HepG2 (cell line): ENCODE measurements around the gene SLC19A1. TPM values are rescaled to one million over a fixed set of nuclear protein-coding genes. Genes with fewer than 3 reads are reported as not detected.

Experiments used
- ATAC-seq: fragments of 200-7000 bp; cut with Tn5 transposase; 3 replicates; pipeline ENCODE4 v1.9.1; 2020; ENCODE audit warnings: mild to moderate bottlenecking, moderate library complexity
- BruUV-seq: library from RNA; stranded (reverse); fragments of 400-500 nt; replicated peaks from 2 replicates; lab custom pipeline; 2021; lab: Mats Ljungman, UMichigan
- CTCF ChIA-PET: fragments of 300-600 bp; formaldehyde crosslinking; extraction: SDS; loops from one replicate; lab custom pipeline; 2021; ENCODE audit warnings: low total read pairs, inconsistent platforms, low intra/inter-chr PET ratio; lab: Yijun Ruan, JAX
- POLR2A ChIA-PET: fragments of 350-600 bp; sonication (Branson Sonifier 250); formaldehyde crosslinking; loops from one replicate; lab custom pipeline; 2020; ENCODE audit warnings: antibody characterized with exemption, inconsistent platforms; lab: Yijun Ruan, JAX
- DNase-seq: peaks from one replicate; pipeline ENCODE4 v3.0.0-alpha.2; 2015; ENCODE audit warnings: low spot score
- FAIRE-seq: peaks from 3 replicates; lab custom pipeline; 2011; peaks lifted over from hg19 to GRCh38; lab: Jason Lieb, UNC
- H2AFZ ChIP-seq: one replicate; pipeline ENCODE4 v1.6.1; 2011; ENCODE audit warnings: low read length, inconsistent platforms
- H3K27ac ChIP-seq: fragments of 300-600 bp; 3 replicates; pipeline ENCODE4 v1.8.0; 2011; ENCODE audit warnings: mixed run types, mild to moderate bottlenecking, mixed read lengths, low read length, inconsistent platforms; ENCODE audit not compliant: insufficient read depth; ENCODE audit errors: extremely low read length
- H3K27me3 ChIP-seq, 2 experiments: fragments of 200-600 bp in 1 of 2; 2 replicates in 1 of 2; 3 replicates in 1 of 2; pipeline versions ENCODE4 v1.6.0 to v1.8.0; 2011; ENCODE audit warnings: low read length in 2 of 2, mild to moderate bottlenecking in 2 of 2, moderate library complexity in 2 of 2, inconsistent platforms in 1 of 2; ENCODE audit not compliant: insufficient read depth in 2 of 2, control insufficient read depth in 1 of 2
- H3K36me3 ChIP-seq, 2 experiments: fragments of 200-600 bp in 1 of 2; replicated peaks in 1 of 2; 2 replicates in 1 of 2; 3 replicates in 1 of 2; pipeline versions ENCODE4 v1.5.1 to v1.8.0; 2011; ENCODE audit warnings: low read length in 2 of 2, inconsistent platforms in 1 of 2; ENCODE audit not compliant: insufficient read depth in 2 of 2, control insufficient read depth in 1 of 2
- H3K4me1 ChIP-seq: 2 replicates; pipeline ENCODE4 v1.5.1; 2012; ENCODE audit warnings: low read length, inconsistent platforms; ENCODE audit not compliant: insufficient read depth
- H3K4me2 ChIP-seq: 2 replicates; pipeline ENCODE4 v1.6.0; 2011; ENCODE audit warnings: low read depth, low read length, inconsistent platforms
- H3K4me3 ChIP-seq, 3 experiments: fragments of 200-600 bp in 1 of 3; sonication (generic), shearing (Covaris generic) in 1 of 3; replicated peaks in 1 of 3; 2 replicates each; pipeline ENCODE4 v1.5.1; 2011 to 2016; ENCODE audit warnings: low read length in 3 of 3, inconsistent platforms in 2 of 3, low read depth in 2 of 3, mild to moderate bottlenecking in 2 of 3, control low read depth in 1 of 3, mixed read lengths in 1 of 3; ENCODE audit not compliant: insufficient read depth in 1 of 3
- H3K79me2 ChIP-seq: one replicate; pipeline ENCODE4 v1.6.1; 2011; ENCODE audit warnings: low read length, inconsistent platforms; ENCODE audit not compliant: insufficient read depth
- H3K9ac ChIP-seq: 2 replicates; pipeline ENCODE4 v1.6.0; 2011; ENCODE audit warnings: mild to moderate bottlenecking, low read depth, low read length, inconsistent platforms; ENCODE audit not compliant: insufficient read depth
- H3K9me3 ChIP-seq: 2 replicates; pipeline ENCODE4 v1.5.1; 2012; ENCODE audit warnings: mild to moderate bottlenecking, low read length
- H4K20me1 ChIP-seq: 2 replicates; pipeline ENCODE4 v1.6.0; 2011; ENCODE audit warnings: inconsistent platforms, mild to moderate bottlenecking, low read length, moderate library complexity; ENCODE audit not compliant: insufficient read depth
- CENPT ChIP-seq: sonication (generic); formaldehyde crosslinking; IDR thresholded peaks from 2 replicates; pipeline ENCODE4 v1.8.0; 2022; ENCODE audit warnings: low read depth, mild to moderate bottlenecking, moderate library complexity, missing genetic modification reagents
- DNMT1 ChIP-seq: sonication (generic); formaldehyde crosslinking; IDR thresholded peaks from 2 replicates; pipeline ENCODE4 v1.5.1; 2020; ENCODE audit warnings: mild to moderate bottlenecking, missing genetic modification reagents
- EZH2 ChIP-seq: conservative IDR thresholded peaks from 2 replicates; pipeline ENCODE4 v1.6.1; 2012; ENCODE audit warnings: mild to moderate bottlenecking, low read depth, low read length, moderate library complexity
- IRF2 ChIP-seq: IDR thresholded peaks from 2 replicates; pipeline ENCODE4 v1.6.1; 2018; ENCODE audit warnings: missing genetic modification reagents, missing compliant biosample characterization
- LCORL ChIP-seq, 2 experiments: fragments of 450-650 bp in 1 of 2; sonication (generic) in 1 of 2; formaldehyde crosslinking in 1 of 2; IDR thresholded peaks; 2 replicates each; pipeline versions ENCODE4 v1.5.0 to v1.6.1; 2017 to 2020; ENCODE audit warnings: antibody characterized with exemption in 1 of 2, missing genetic modification reagents in 1 of 2
- ZHX1 ChIP-seq: sonication (generic); formaldehyde crosslinking; IDR thresholded peaks from 2 replicates; pipeline ENCODE4 v1.8.1; 2022; ENCODE audit warnings: low read depth, mild to moderate bottlenecking, missing genetic modification reagents
- ZKSCAN1 ChIP-seq: fragments of 150-350 bp; IDR thresholded peaks from 2 replicates; pipeline ENCODE4 v1.6.1; 2014; ENCODE audit warnings: low read length
- ZNF101 ChIP-seq: sonication (generic); formaldehyde crosslinking; IDR thresholded peaks from 2 replicates; pipeline ENCODE4 v1.4.0; 2020; ENCODE audit warnings: mild to moderate bottlenecking, low read depth, missing genetic modification reagents, borderline replicate concordance
- ZNF256 ChIP-seq: sonication (generic); formaldehyde crosslinking; conservative IDR thresholded peaks from 2 replicates; pipeline ENCODE4 v1.4.0; 2020; ENCODE audit warnings: missing genetic modification reagents
- ZNF570 ChIP-seq: sonication (generic); formaldehyde crosslinking; IDR thresholded peaks from 2 replicates; pipeline ENCODE4 v1.4.0; 2020; ENCODE audit warnings: mild to moderate bottlenecking, missing genetic modification reagents, borderline replicate concordance
- ZNF605 ChIP-seq: sonication (generic); formaldehyde crosslinking; IDR thresholded peaks from 2 replicates; pipeline ENCODE4 v1.8.0; 2022; ENCODE audit warnings: mild to moderate bottlenecking, missing genetic modification reagents
- WGBS: methylation state at CpG from one replicate; pipeline ENCODE4 v1.1.6; 2017; ENCODE audit warnings: low lambda C conversion rate; 5-methylcytosine and 5-hydroxymethylcytosine counted together
- in situ Hi-C: cut with HindIII; loops from 2 replicates; pipeline ENCODE4 v1.10.0; 2017; ENCODE audit warnings: low pct_unique_long_range_greater_than_20kb; ENCODE audit not compliant: extremely low pct_ligation_motif_present
- intact Hi-C: fragments of 100-400 bp; cut with micrococcal nuclease; formaldehyde crosslinking; loops from one replicate; pipeline ENCODE4 v1.10.0; 2022; ENCODE audit not compliant: unreplicated experiment
- polyA plus RNA-seq, 8 experiments: library from polyadenylated mRNA; depleted of rRNA in 3 of 8; stranded (reverse) in 7 of 8; unstranded in 1 of 8; fragments of >200 nt; fragmentation: Illumina TruSeq in 4 of 8; extraction: Trizol in 4 of 8; gene quantifications; 2 replicates each; pipeline versions ENCODE4 v1.2.1 to v1.2.3, GENCODE V29; 2011 to 2016; ENCODE audit warnings: low read depth in 4 of 8, missing spikeins in 1 of 8, mixed read lengths in 1 of 8; ENCODE audit not compliant: insufficient read depth in 1 of 8
- total RNA-seq, 5 experiments: library from RNA; depleted of rRNA; stranded (reverse); fragments of >200 nt; fragmentation: Illumina TruSeq; extraction: Trizol; gene quantifications; 2 replicates each; pipeline ENCODE4 v1.2.3, GENCODE V29; 2016; ENCODE audit warnings: low read depth in 1 of 5
- TF ChIP-seq, protein P1 (sequence below): sonication (generic); formaldehyde crosslinking; conservative IDR thresholded peaks from 2 replicates; pipeline ENCODE4 v1.8.1; 2023; ENCODE audit warnings: missing genetic modification reagents

The SLC19A1 gene
- total and polyA plus RNA-seq, 2 of the 13 experiments (the other 11 are each of a cell fraction or from before 2014, with no cell fraction given): 21.8 to 23.0 TPM

- 87% methylated on average over 34 of the region's 53 CpGs for WGBS
- POLR2A ChIA-PET: no interaction called here
- Histone ChIP-seq H3K9ac (no peak overlapping the region), H3K4me2 (no peak overlapping the region), H3K27ac (no peak overlapping the region), H4K20me1 (no peaks in the 10 kb centered on the region), H3K9me3 (peaks cover 9% of the 10 kb centered on the region), H3K79me2 (no peaks in the 10 kb centered on the region), H3K27me3 (peaks cover 0 to 2% of the 10 kb centered on the region in 2 experiments; a peak in 1 of 5 replicates), H3K4me1 (no peaks in the 10 kb centered on the region), H2AFZ (no peak overlapping the region), H3K36me3 (no peaks in the 10 kb centered on the region), H3K4me3 (no peak overlapping the region)
- in situ Hi-C loops: no loop called here
- BruUV-seq: no TSS peak
- no peak for DNase-seq
- CTCF ChIA-PET: no interaction called here
- no peak for TF ChIP-seq ZKSCAN1
- TF ChIP-seq LCORL (IDR thresholded peaks at IDR 0.05): peak; percentile 19; the same call in 1 of the 2 replicates
- TF ChIP-seq LCORL (CRISPR knock-in tag; IDR thresholded peaks at IDR 0.05): no peak
- intact Hi-C loops: no loop called here
- peak; percentile 52 for FAIRE-seq
- ATAC-seq: peak; percentile 32; the same call in 2 of the 3 replicates
Observed at GRCh38 chr21:45590726-45591618, 48.7 kb upstream of the SLC19A1 start.

DNA sequence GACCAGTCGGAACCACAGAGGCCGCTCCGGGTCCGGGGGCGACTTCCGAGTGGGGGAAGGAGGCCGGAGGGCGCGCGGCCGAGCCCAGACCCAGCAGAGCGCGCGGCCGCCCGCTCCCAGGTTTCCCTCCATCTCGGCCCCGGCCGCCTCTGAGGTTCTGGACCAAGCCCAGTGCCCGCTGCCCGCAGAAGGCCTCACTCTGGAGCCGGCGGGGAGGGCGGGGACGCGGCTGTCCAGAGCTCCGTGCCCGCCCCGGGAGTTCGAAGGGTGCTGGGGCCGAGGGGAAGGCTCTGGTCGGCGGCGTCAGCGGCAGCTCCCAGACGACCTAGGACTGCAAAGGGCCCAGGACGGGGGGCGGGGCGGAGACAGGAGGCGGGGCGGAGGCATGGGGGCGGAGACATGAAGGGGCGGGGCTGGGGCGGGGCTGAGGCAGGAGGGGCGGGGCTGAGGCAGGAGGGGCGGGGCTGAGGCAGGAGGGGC is 48.0 kb upstream of the SLC19A1 start:
- 72% methylated on average over 25 of the region's 46 CpGs for WGBS
- H3K79me2 ChIP-seq: no peaks in the 10 kb centered on the region
- FAIRE-seq (no peak), DNase-seq (no peak), ATAC-seq (peak; percentile 56; the same call in 2 of the 3 replicates)
- H2AFZ ChIP-seq: no peak overlapping the region
- H3K4me3 ChIP-seq: no peak overlapping the region
- ChIA-PET CTCF (no interaction called here), POLR2A (no interaction called here)
- peaks cover 11% of the 10 kb centered on the region for H3K9me3 ChIP-seq
- no peak overlapping the region for H3K4me2 ChIP-seq
- no peaks in the 10 kb centered on the region for H3K4me1 ChIP-seq
- H3K9ac ChIP-seq: no peak overlapping the region
- in situ Hi-C loops: no loop called here
- H3K27ac ChIP-seq: no peak overlapping the region
- no peaks in the 10 kb centered on the region for H3K36me3 ChIP-seq
- intact Hi-C loops: no loop called here
- peaks cover 0 to 2% of the 10 kb centered on the region in 2 experiments; a peak in 1 of 5 replicates for H3K27me3 ChIP-seq
- BruUV-seq: no TSS peak
- H4K20me1 ChIP-seq: no peaks in the 10 kb centered on the region
- no peak for TF ChIP-seq ZNF570 (CRISPR knock-in tag)
- TF ChIP-seq CENPT (CRISPR knock-in tag): no peak
- no peak for TF ChIP-seq ZNF256 (CRISPR knock-in tag)
- no peak for TF ChIP-seq IRF2
- TF ChIP-seq DNMT1: no peak
- no peak for TF ChIP-seq EZH2
- no peak for TF ChIP-seq ZHX1 (CRISPR knock-in tag)
- no peak for TF ChIP-seq ZNF605 (CRISPR knock-in tag)
- TF ChIP-seq ZNF101 (CRISPR knock-in tag): no peak
- TF ChIP-seq, protein P1, sequence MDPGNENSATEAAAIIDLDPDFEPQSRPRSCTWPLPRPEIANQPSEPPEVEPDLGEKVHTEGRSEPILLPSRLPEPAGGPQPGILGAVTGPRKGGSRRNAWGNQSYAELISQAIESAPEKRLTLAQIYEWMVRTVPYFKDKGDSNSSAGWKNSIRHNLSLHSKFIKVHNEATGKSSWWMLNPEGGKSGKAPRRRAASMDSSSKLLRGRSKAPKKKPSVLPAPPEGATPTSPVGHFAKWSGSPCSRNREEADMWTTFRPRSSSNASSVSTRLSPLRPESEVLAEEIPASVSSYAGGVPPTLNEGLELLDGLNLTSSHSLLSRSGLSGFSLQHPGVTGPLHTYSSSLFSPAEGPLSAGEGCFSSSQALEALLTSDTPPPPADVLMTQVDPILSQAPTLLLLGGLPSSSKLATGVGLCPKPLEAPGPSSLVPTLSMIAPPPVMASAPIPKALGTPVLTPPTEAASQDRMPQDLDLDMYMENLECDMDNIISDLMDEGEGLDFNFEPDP: no peak
